Spleen (tissue), 7 donors: Measurements from ENCODE around the gene UBALD2.
A peak's percentile ranks its signal among the peaks of the same experiment; 100 is the strongest.

Source experiments
- POLR2AphosphoS5 ChIP-seq, 3 donors: sonication (generic); formaldehyde crosslinking; IDR thresholded peaks; one replicate each; pipeline ENCODE4 v1.5.1; 2017; ENCODE audit warnings: antibody characterized with exemption in 3 of 3
- TF ChIP-seq, protein P1 (sequence below), 11 experiments: fragments of 200-600 bp in 7 of 11; fragments of 450-650 bp in 4 of 11; sonication (generic) in 4 of 11; IDR thresholded peaks in 8 of 11; conservative IDR thresholded peaks in 3 of 11; 1 replicate in 7 of 11; 2 replicates in 4 of 11; pipeline versions ENCODE4 v1.4.0 to v1.8.0; 2016 to 2021; ENCODE audit warnings: antibody characterized with exemption in 11 of 11, inconsistent platforms in 4 of 11, mild to moderate bottlenecking in 1 of 11
- donor health status: DM: no; HTN: no; CAD: no; lungs with moderate emphysema.
- donor health status: DM: no; HTN: no; CAD: no.
- donor health status: DM: no; HTN: no; CAD: no.

DNA sequence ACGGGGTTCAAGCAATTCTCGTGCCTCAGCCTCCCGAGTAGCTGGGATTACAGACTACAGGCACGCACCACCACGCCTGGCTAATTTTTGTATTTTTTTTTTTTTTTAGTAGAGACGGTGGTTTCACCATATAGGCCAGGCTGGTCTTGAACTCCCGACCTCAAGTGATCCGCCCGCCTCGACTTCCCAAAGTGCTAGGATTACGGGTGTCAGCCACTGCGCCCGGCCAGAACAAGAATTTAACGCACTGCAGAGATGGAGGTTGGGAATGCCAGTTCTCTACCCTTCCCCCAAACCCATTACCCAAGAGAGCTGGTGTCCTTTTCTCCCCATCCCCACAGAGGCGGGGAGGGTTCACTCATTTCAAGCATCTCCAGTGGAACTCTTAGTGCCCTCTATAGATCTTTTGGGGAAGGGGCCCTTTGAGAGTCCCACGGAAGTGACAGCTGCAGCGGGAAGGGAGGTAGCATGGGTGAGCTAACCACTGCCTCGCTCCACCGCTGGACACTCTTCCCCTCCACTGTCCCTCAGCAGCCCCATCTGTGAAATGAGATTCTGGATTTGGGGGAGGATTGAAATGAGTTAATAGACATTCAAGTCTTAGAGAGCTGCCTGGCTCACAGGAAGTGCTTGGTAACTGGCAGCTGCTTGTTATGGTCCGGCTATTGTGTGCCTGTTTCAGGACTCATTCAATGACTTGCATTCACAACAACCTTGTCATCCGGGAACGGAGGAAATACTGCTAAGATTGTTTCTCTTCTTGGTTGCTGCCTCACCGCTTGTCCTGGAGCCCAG is 3.5 kb upstream of the UBALD2 start:
- TF ChIP-seq, protein P1, sequence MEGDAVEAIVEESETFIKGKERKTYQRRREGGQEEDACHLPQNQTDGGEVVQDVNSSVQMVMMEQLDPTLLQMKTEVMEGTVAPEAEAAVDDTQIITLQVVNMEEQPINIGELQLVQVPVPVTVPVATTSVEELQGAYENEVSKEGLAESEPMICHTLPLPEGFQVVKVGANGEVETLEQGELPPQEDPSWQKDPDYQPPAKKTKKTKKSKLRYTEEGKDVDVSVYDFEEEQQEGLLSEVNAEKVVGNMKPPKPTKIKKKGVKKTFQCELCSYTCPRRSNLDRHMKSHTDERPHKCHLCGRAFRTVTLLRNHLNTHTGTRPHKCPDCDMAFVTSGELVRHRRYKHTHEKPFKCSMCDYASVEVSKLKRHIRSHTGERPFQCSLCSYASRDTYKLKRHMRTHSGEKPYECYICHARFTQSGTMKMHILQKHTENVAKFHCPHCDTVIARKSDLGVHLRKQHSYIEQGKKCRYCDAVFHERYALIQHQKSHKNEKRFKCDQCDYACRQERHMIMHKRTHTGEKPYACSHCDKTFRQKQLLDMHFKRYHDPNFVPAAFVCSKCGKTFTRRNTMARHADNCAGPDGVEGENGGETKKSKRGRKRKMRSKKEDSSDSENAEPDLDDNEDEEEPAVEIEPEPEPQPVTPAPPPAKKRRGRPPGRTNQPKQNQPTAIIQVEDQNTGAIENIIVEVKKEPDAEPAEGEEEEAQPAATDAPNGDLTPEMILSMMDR (IDR thresholded peaks at IDR 0.05 in 8 of 11, conservative IDR thresholded peaks at IDR 0.05 in 3 of 11) = no peak
- TF ChIP-seq POLR2AphosphoS5 (IDR thresholded peaks at IDR 0.05) = peak in 1 of 3 donors; percentile 60
